ELF-1 (cell line): Measurements from ENCODE around the gene DENND2C.
A peak's percentile ranks its signal among the peaks of the same experiment; 100 is the strongest.
"Not testable (repeated sequence)": the region's sequence is repeated elsewhere in the genome, so short reads cannot be mapped to it uniquely, and the experiment has no call there.

Source experiments
- DNase-seq: peaks from one replicate; pipeline ENCODE4 v3.0.0-alpha.2; 2016; ENCODE audit warnings: low read depth, low spot score

The DENND2C gene

GRCh38 chr1:114597949-114598348 lies 71.9 kb downstream of the DENND2C start:
- no peak for DNase-seq

- no peak for DNase-seq
Measured at GRCh38 chr1:114595602-114596001, 74.2 kb downstream of the DENND2C start.

GRCh38 chr1:114594046-114594445 lies 75.8 kb downstream of the DENND2C start:
- DNase-seq = no peak

- DNase-seq = no peak
Measured at GRCh38 chr1:114589122-114589521, 80.7 kb downstream of the DENND2C start.

- no peak for DNase-seq
Measured at GRCh38 chr1:114588196-114588689, 81.6 kb downstream of the DENND2C start.

GRCh38 chr1:114587203-114587991 lies 82.5 kb downstream of the DENND2C start:
- DNase-seq = no peak

- DNase-seq = no peak
Measured at GRCh38 chr1:114586513-114587047, 83.3 kb downstream of the DENND2C start.

- DNase-seq = no peak
Measured at GRCh38 chr1:114585231-114585630, 84.6 kb downstream of the DENND2C start.

- peak; percentile 98 for DNase-seq
Measured at GRCh38 chr1:114581335-114582287, 88.2 kb downstream of the DENND2C start, which contains the start of gene BCAS2. TSS of gene BCAS2 (minus strand) at chr1:114581615. CDS start at chr1:114581591, 24 bp downstream.

- DNase-seq = no peak
Measured at GRCh38 chr1:114574365-114574764, 95.5 kb downstream of the DENND2C start.

- DNase-seq = no peak
Measured at GRCh38 chr1:114564141-114564540, 105.7 kb downstream of the DENND2C start.

- DNase-seq = not testable (repeated sequence)
Measured at GRCh38 chr1:114562978-114563510, 106.8 kb downstream of the DENND2C start.

- no peak for DNase-seq
Measured at GRCh38 chr1:114561333-114561732, 108.5 kb downstream of the DENND2C start.

GRCh38 chr1:114559356-114559755 lies 110.5 kb downstream of the DENND2C start:
- no peak for DNase-seq

GRCh38 chr1:114558544-114558943 lies 111.3 kb downstream of the DENND2C start:
- no peak for DNase-seq

- DNase-seq = no peak
Measured at GRCh38 chr1:114554577-114554976, 115.3 kb downstream of the DENND2C start.

- DNase-seq = no peak
Measured at GRCh38 chr1:114552106-114552639, 117.7 kb downstream of the DENND2C start.

- peak; percentile 61 for DNase-seq
Measured at GRCh38 chr1:114551400-114551799, 118.4 kb downstream of the DENND2C start.

- DNase-seq = peak; percentile 40
Measured at GRCh38 chr1:114550336-114550735, 119.5 kb downstream of the DENND2C start.

GRCh38 chr1:114549137-114549536 lies 120.7 kb downstream of the DENND2C start:
- no peak for DNase-seq

GRCh38 chr1:114547076-114547475 lies 122.8 kb downstream of the DENND2C start:
- no peak for DNase-seq
